AG04450 (cell line): ENCODE results near the gene NBL1. TPM values are rescaled to one million over a fixed set of nuclear protein-coding genes. Genes with fewer than 3 reads are reported as not detected.

ENCODE experiments used
- CTCF ChIA-PET: fragments of 300-600, 350-600 bp; formaldehyde crosslinking; extraction: SDS; loops from one replicate; lab custom pipeline; 2022; ENCODE audit warnings: antibody characterized with exemption, inconsistent platforms; lab: Charles Lee
- POLR2A ChIA-PET: fragments of 350-600 bp; formaldehyde crosslinking; extraction: SDS; loops from one replicate; lab custom pipeline; 2021; ENCODE audit warnings: antibody characterized with exemption, inconsistent platforms; lab: Yijun Ruan, JAX
- DNase-seq: peaks from one replicate; pipeline ENCODE4 v3.0.0-alpha.2; 2011; ENCODE audit warnings: low read depth, low spot score
- H3K27ac ChIP-seq: one replicate; pipeline ENCODE4 v1.5.1; 2012; ENCODE audit warnings: low read depth, low read length, control low read depth
- H3K27me3 ChIP-seq: one replicate; pipeline ENCODE4 v1.6.0; 2012; ENCODE audit warnings: low read length; ENCODE audit not compliant: control insufficient read depth, insufficient read depth
- H3K4me3 ChIP-seq: 2 replicates; pipeline ENCODE4 v1.5.1; 2011; ENCODE audit warnings: mild to moderate bottlenecking, low read depth, low read length, control low read depth
- H3K9me3 ChIP-seq: 2 replicates; pipeline ENCODE4 v1.5.1; 2012; ENCODE audit warnings: low read length; ENCODE audit not compliant: control insufficient read depth, insufficient read depth
- CTCF ChIP-seq: IDR thresholded peaks from 2 replicates; pipeline ENCODE4 v1.5.1; 2011; ENCODE audit warnings: low read depth, low read length, control low read depth, inconsistent platforms
- polyA plus RNA-seq: library from polyadenylated mRNA; depleted of rRNA; stranded (reverse); fragments of >200 nt; gene quantifications from 2 replicates; pipeline ENCODE4 v1.2.3, GENCODE V29; 2011

The NBL1 gene
- polyA plus RNA-seq, 1 experiment, result 151 TPM

- Histone ChIP-seq H3K27me3 (no peaks in the 10 kb centered on the region), H3K4me3 (no peak overlapping the region), H3K27ac (no peak overlapping the region), H3K9me3 (no peaks in the 10 kb centered on the region)
- CTCF ChIA-PET, result no interaction called here
- no peak for DNase-seq
- no peak for TF ChIP-seq CTCF
- POLR2A ChIA-PET, result interaction anchor here (0.6 kb wide), 1 partner anchor 91 kb away, joined by 3 read pairs; no protein-coding TSS in a partner anchor
Observed at GRCh38 chr1:19617376-19617775, 26.7 kb upstream of the NBL1 start.

GRCh38 chr1:19618428-19618827 is 25.7 kb upstream of the NBL1 start:
- H3K4me3 ChIP-seq, result no peak overlapping the region
- no peaks in the 10 kb centered on the region for H3K27me3 ChIP-seq
- CTCF ChIA-PET, result interaction anchor here (0.8 kb wide), 1 partner anchor 8 kb away, joined by 3 read pairs; no protein-coding TSS in a partner anchor
- no peaks in the 10 kb centered on the region for H3K9me3 ChIP-seq
- H3K27ac ChIP-seq, result no peak overlapping the region
- TF ChIP-seq CTCF, result no peak
- no peak for DNase-seq
- POLR2A ChIA-PET, result no interaction called here

- ChIA-PET POLR2A (interaction anchor here (0.7 to 1.1 kb wide), 2 partner anchors 13 to 38 kb away, joined by 3 read pairs; no protein-coding TSS in a partner anchor), CTCF (interaction anchor here (0.8 to 1.1 kb wide), 3 partner anchors 31 to 185 kb away, joined by 3 read pairs; no protein-coding TSS in a partner anchor)
- DNase-seq, result no peak
- Histone ChIP-seq H3K9me3 (no peaks in the 10 kb centered on the region), H3K27ac (no peak overlapping the region), H3K4me3 (no peak overlapping the region), H3K27me3 (no peaks in the 10 kb centered on the region)
- no peak for TF ChIP-seq CTCF
Observed at GRCh38 chr1:19619697-19620384, 24.3 kb upstream of the NBL1 start.

- ChIA-PET CTCF (interaction anchor here (0.6 to 1.1 kb wide), 6 partner anchors 10 to 388 kb away, joined by 3 read pairs; no protein-coding TSS in a partner anchor), POLR2A (interaction anchor here (0.7 to 1.1 kb wide), 2 partner anchors 12 to 38 kb away, joined by 3 read pairs; no protein-coding TSS in a partner anchor)
- TF ChIP-seq CTCF, result no peak
- Histone ChIP-seq H3K4me3 (no peak overlapping the region), H3K27ac (no peak overlapping the region), H3K9me3 (no peaks in the 10 kb centered on the region), H3K27me3 (no peaks in the 10 kb centered on the region)
- DNase-seq, result no peak
Observed at GRCh38 chr1:19620786-19621185, 23.3 kb upstream of the NBL1 start.

- no peak for DNase-seq
- H3K4me3 ChIP-seq, result no peak overlapping the region
- CTCF ChIA-PET, result interaction anchor here (1.0 to 1.1 kb wide), 3 partner anchors 10 to 140 kb away, joined by 3 read pairs; no protein-coding TSS in a partner anchor
- H3K27me3 ChIP-seq, result no peaks in the 10 kb centered on the region
- no peaks in the 10 kb centered on the region for H3K9me3 ChIP-seq
- POLR2A ChIA-PET, result interaction anchor here (1.1 kb wide), 1 partner anchor 37 kb away, joined by 3 read pairs; no protein-coding TSS in a partner anchor
- no peak for TF ChIP-seq CTCF
- H3K27ac ChIP-seq, result no peak overlapping the region
Observed at GRCh38 chr1:19621274-19621950, 22.7 kb upstream of the NBL1 start.
